ENCODE measurements around the gene BANP.
"Not testable (repeated sequence)": the region's sequence is repeated elsewhere in the genome, so short reads cannot be mapped to it uniquely, and the experiment has no call there.

GRCh38 chr16:88040196-88040876 is 89.1 kb downstream of the BANP start:
- TF ChIP-seq POLR2A, POLR2AphosphoS5 (IDR thresholded peaks at IDR 0.05; ENCODE audit: low read depth, low read length): not testable (repeated sequence)
